Measurements from ENCODE around the gene SMIM20.

The SMIM20 gene

GRCh38 chr4:25955705-25956104, 41.7 kb downstream of the SMIM20 start:
- no peak for DNase-seq (ENCODE audit: low read depth in 2 of 2)

GRCh38 chr4:25956260-25956659, 42.2 kb downstream of the SMIM20 start:
- no peak for DNase-seq (ENCODE audit: low read depth in 2 of 2)

GRCh38 chr4:25958110-25958509, 44.1 kb downstream of the SMIM20 start:
- no peak for DNase-seq (ENCODE audit: low read depth in 2 of 2)

GRCh38 chr4:25962393-25962792, 48.4 kb downstream of the SMIM20 start:
- DNase-seq (ENCODE audit: low read depth in 2 of 2): no peak

- DNase-seq (ENCODE audit: low read depth in 2 of 2): no peak
Measured at GRCh38 chr4:25965629-25966028, 51.6 kb downstream of the SMIM20 start.

GRCh38 chr4:25966171-25966570, 52.2 kb downstream of the SMIM20 start:
- DNase-seq (ENCODE audit: low read depth in 2 of 2): no peak

GRCh38 chr4:25969374-25970155, 55.5 kb downstream of the SMIM20 start:
- no peak for DNase-seq (ENCODE audit: low read depth in 2 of 2)

- no peak for DNase-seq (ENCODE audit: low read depth in 2 of 2)
Measured at GRCh38 chr4:25970226-25970675, 56.2 kb downstream of the SMIM20 start.

- no peak for DNase-seq (ENCODE audit: low read depth in 2 of 2)
Measured at GRCh38 chr4:25970691-25971432, 56.8 kb downstream of the SMIM20 start.

- DNase-seq (ENCODE audit: low read depth in 2 of 2): no peak
Measured at GRCh38 chr4:25972366-25972765, 58.3 kb downstream of the SMIM20 start.

- DNase-seq (ENCODE audit: low read depth in 2 of 2): no peak
Measured at GRCh38 chr4:25972984-25973745, 59.1 kb downstream of the SMIM20 start.

GRCh38 chr4:25976780-25977179, 62.8 kb downstream of the SMIM20 start:
- DNase-seq (ENCODE audit: low read depth in 2 of 2): no peak

- DNase-seq (ENCODE audit: low read depth in 2 of 2): no peak
Measured at GRCh38 chr4:25977397-25978170, 63.6 kb downstream of the SMIM20 start.

- no peak for DNase-seq (ENCODE audit: low read depth in 2 of 2)
Measured at GRCh38 chr4:25978327-25978726, 64.3 kb downstream of the SMIM20 start.
